CD4-positive, alpha-beta T cell treated with Interleukin-4 for 1 hour (primary cell): Measurements from ENCODE around the gene PACRG.

ENCODE experiments used
- DNase-seq, 2 donors: peaks; one replicate each; pipeline ENCODE4 v3.0.0-alpha.2; 2020 to 2022

Gene PACRG

DNA sequence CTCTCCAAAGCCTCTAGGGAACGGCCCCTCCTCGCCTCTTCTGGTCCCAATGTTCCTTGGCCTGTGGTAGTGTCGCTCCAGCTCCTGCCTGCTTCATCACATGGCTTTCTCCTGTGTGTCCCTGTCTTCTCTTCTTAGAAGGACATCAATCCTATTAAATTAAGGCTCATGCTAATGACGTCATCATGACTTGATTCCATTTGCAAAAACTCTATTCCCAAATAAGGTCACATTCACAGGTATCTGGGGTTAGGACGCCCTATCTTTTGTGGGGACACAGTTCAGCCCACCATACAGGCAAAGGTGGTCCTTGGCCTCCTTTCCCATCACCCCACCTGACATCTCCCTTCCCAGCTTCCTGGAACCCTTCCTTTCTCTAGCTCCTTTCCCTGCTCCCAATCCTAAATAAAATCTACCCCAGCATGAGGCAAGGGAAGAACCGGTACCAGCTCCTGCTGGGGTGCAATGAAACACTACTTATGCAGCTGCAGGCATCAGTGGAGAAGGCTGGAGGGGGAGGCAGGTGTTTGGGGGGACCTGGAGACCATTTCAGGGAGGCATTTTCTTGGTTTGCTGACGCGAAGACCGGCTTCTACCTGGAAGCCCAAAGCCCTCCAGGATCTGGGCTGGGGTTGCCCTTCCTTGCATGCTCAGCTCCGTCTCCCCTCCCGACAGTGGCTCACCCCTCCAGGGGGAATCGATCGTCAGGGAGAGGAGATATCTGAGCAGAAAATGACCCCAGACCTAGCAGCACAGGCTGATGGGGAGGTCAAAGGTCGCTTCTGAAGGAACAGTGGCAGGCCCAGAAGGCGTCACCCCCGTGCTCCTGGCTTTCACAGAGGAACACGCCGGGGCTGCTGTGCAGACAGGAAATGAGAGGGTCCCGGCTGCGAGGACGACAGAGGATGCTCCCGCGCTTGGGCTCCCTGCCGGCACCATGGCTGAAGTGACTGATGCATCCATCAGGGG is 615.1 kb downstream of the PACRG start:
- no peak for DNase-seq

DNA sequence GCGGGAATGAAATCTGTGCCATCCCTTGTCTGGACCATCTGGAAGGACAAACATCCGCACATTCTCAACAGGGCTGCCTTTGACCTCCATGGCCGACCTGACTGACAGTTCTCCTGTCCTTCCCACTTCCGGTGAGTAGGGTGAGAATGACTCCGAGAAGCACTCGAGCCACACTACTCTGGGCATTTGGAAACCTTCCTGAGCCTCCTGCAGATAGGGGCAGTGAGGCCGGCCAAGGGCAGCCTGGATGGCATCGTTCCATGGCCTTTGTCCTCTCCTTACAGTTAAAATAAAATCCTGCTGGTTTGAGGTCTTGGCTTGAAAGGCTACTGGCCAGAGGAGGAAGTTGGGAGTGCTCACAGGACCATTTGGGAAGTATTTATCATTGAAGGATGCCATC is 615.8 kb downstream of the PACRG start:
- no peak for DNase-seq

DNA sequence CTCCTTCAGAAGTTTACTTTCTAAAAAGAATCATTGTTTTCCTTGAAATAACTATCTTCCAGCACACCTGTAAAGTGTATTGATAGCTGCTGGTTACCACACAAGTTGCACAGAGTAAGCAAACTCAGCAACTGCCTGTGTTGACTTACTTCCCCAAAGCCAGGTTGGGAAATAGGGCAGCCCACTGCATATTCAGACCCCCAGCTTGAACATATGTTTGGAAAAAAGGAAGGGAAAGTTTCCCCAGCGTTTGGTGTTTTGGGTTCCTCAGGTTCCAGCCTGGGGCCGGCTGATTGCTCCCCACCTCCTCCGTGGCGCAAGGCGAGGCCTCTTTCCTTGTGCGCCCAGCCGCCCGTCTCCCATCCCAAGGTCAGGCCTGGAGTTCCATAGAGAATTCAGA is 616.6 kb downstream of the PACRG start:
- no peak for DNase-seq

DNA sequence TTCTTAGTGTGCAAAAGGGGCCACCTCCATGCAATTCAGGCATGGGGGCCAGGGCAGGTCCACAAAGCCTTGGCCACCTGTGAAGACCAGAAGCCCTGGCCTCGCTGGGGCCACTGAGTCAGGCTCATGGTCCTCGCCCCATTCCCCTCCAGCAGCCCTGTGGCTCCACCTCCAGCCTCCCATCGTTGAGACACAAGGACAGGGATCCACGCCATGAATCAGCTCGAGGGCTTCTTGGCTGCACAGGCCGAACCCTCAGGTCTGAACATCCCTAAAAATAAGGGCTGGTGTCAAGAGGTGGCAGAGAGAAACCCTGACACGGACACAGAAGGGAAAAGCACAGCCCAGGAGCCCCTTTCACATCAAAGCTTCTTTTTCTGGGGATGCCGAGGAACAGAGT is 618.2 kb downstream of the PACRG start:
- no peak for DNase-seq

DNA sequence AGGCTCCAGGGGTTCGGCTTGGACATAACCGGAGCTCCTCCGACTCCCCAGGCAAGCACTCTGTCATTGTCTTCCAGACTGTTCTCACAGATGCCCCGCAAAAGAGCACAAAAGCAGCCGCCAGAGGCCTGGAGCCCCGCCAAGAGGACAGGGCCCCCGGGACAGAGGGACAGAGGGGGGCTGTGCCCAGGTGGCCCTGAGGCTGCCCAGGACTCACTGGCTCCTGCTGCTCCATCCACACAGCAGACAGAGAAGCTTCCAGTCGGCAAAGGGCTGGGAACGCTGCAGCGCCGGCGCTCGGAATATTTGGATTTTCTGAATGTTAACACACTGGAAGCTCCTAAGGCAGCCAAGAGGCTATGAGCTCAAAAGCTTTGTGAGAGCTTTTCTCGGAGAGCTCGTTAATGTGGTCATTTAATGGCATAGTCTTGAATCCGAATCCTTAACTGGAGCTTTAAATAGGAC is 618.8 kb downstream of the PACRG start:
- DNase-seq, result no peak

GRCh38 chr6:163347021-163347446 is 619.3 kb downstream of the PACRG start:
- no peak for DNase-seq

DNA sequence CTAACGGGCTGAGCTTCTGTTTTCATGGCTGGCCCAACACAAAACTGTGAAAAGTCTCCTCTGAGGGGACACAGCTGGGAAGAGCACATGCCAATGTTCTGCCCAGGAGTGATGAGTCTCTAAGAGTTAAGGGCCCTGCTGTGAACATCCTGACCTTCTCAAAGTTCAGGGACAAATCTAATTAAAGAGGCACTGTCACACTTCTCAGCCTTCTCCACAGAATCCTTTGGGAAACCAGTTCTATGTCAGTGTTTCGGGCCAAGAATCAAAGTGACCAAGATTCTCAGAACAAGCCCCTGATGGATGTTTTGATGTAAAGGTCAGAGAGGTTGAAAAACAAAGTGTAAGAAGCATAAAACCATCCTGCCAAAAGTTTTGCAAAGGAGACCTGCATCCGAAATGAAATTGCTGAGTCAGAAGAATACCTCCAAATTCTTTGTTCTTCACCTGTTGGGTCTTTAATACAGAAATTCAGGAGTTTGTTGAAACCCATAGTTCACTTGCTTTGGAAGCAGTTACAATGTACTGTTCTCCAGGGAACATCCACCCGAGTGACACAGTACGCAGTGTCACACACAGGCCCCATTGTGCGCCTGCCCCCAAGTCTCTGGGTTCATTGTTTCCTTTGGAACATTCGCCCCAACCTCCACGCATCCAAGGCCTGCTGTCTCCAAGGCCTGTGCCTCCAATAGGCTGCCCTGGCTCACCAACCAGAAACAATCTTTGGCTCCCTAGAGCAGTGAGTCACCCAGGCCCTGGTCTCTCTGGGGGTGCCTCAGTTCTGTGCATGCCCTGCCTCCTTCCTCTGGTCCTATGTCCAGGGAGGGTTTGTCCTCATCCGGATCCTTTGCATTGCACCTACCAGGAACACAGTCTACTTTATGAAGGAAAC is 621.3 kb downstream of the PACRG start:
- DNase-seq, result no peak

DNA sequence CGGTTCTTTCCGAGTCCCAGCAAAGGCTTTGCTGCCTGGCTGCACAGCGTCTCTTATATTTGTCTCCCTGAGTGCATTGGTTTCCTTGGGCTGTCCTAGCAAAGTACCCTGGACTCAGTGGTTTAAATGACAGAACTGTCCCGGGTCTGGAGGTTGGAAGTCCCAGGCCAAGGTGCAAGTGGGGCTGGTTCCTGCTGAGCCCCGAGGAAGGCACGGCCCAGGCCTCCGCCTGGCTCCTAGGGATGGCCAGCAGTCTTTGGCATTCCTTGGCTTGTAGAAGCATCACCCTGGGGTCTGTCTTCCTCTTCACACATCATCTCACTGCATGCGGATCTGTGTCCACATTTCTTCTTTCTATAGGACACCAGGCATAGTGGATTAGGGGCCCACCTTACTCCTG is 621.9 kb downstream of the PACRG start:
- no peak for DNase-seq

DNA sequence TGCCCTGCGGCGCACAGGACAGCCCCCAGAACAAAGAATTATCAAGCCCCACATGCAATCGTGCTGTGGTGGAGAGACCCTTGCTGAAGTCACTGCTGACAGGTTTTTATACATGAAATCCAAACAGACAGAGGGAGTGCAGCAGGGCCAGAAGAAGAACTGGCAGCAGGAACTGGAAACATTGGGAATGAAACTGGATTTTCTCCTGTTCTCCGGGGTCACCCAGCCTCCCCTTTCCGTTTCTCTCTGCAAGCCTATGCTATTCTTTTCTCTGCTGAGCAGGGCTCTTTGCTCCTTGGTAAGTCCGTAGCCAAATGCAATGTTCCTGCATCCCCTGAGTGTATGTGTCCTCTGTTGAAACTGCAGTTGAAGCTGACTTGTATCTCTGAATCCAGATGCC is 623.2 kb downstream of the PACRG start:
- no peak for DNase-seq

- no peak for DNase-seq
Measured at GRCh38 chr6:163352011-163352685, 624.4 kb downstream of the PACRG start.

DNA sequence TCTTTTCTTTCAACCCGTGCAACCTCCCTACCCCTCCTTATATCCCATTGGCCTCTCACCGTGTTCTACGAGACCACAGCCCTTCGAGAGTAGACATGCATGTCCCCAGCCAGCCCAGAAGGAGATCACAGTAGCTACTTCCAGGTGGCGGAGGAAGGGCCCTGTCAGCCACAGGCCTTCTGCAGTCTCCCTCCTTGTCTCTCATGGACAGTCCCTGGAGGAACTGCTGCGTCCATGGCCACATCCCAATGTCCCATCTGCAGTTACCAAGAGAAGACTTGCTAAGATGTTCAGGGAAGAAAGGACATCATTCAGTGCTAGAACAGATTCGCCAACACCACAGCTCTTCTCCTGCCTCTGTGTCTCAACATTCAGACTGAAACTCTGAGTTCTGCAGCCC is 625.2 kb downstream of the PACRG start:
- DNase-seq, result no peak

DNA sequence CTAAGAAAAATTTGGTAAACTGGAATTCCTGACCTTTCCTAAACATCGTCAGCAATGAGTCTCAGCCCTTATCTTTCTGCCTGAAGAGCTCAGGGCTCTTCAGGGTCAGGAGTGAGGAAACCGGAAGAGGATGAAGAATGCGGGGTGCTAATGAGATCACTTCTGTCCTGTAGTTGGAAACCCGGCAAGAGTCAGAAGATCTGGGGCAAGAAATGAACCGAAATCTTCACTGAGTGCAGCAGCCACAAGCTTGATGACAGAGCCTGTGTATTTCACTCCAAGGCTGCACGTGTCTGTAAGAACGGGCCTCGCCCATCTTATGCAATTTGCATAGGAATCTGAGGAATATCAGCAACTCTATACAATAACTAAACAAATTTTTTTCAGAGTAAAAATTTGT is 626.3 kb downstream of the PACRG start:
- peak in 1 of 2 donors; percentile 51 for DNase-seq

DNA sequence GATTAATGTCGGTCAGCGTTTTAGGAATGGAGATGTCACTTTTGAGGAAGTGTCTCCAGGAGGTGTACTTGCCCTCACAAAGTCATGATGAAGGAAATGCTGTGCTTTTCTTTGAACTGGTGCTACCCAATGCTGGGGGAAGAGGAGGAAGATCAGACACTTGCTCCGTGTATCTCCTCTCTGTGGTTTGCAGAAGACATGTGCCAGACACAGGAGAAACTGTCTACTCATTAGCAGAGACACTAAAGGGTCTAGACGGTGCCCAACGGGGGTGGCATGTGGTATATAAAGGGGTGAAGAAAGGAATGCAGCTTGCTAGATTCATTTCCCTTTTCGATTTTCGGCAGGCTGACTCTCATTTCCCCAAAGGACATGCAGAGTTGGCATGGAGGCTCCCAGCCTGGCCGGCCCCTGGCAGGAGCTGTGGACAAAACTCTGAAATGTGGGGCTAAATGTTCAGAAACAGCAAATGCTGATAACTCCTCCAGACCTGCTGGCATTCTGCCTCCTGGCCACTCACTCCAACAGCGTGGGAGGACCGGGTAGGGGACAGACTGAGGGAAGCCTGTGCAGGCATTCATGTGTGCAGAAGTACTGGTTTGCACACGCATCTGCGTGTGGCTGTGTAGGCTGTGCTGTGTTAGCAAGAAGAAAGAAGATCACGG is 627.1 kb downstream of the PACRG start:
- DNase-seq, result no peak

GRCh38 chr6:163355426-163355991 is 627.7 kb downstream of the PACRG start:
- DNase-seq, result peak in 1 of 2 donors; percentile 59

- DNase-seq, result peak; percentile 5 to 76
Measured at GRCh38 chr6:163356324-163356723, 628.5 kb downstream of the PACRG start.

GRCh38 chr6:163356743-163357142 is 629.0 kb downstream of the PACRG start:
- DNase-seq, result no peak

GRCh38 chr6:163364641-163365040 is 636.9 kb downstream of the PACRG start:
- DNase-seq, result no peak
